GM12891 (cell line): ENCODE results near the gene NHSL1.

Experiments used
- DNase-seq: peaks from one replicate; pipeline ENCODE4 v3.0.0; 2011; ENCODE audit warnings: low spot score; ENCODE audit not compliant: insufficient read length
- FAIRE-seq: peaks from 2 replicates; lab custom pipeline; 2011; peaks lifted over from hg19 to GRCh38; lab: Jason Lieb, UNC
- PAX5 ChIP-seq: IDR thresholded peaks from 2 replicates; pipeline ENCODE4 v1.6.1; 2011; ENCODE audit warnings: low read length, moderate library complexity, mild to moderate bottlenecking; ENCODE audit not compliant: insufficient read depth, severe bottlenecking
- POLR2A ChIP-seq: IDR thresholded peaks from 2 replicates; pipeline ENCODE4 v1.6.1; 2011; ENCODE audit warnings: low read depth, low read length, control low read depth
- POLR2AphosphoS5 ChIP-seq: IDR thresholded peaks from 2 replicates; pipeline ENCODE4 v1.6.1; 2011; ENCODE audit warnings: low read depth, low read length, control low read depth
- POU2F2 ChIP-seq: IDR thresholded peaks from 2 replicates; pipeline ENCODE4 v1.6.1; 2011; ENCODE audit warnings: low read depth, mild to moderate bottlenecking, control low read depth, low read length, moderate library complexity
- SPI1 ChIP-seq: IDR thresholded peaks from 2 replicates; pipeline ENCODE4 v1.6.1; 2011; ENCODE audit warnings: low read depth, low read length, control low read depth
- TAF1 ChIP-seq: IDR thresholded peaks from 2 replicates; pipeline ENCODE4 v1.6.1; 2011; ENCODE audit warnings: low read depth, low read length, control low read depth

Gene NHSL1

DNA sequence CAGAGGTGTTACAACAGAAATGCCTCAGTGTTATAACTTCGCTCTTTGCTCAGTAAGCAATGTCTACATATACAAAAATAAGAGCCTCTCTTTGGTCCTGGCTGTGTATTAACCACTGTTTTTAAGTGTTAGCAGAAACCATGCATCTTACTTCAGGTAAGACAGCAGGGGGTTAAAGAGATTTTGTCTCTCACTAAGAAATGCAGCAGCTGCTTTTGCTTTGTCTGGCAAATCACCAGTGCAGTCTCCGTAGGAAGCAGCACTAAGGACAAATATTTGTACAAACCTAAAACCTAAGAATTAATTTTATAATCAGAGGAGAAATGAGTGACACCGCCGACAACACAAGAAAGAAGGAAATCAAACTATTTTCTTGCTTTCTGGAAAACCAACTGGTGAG lies 120.8 kb downstream of the NHSL1 start:
- FAIRE-seq (no peak), DNase-seq (no peak)
- no peak for TF ChIP-seq TAF1
- TF ChIP-seq POU2F2: no peak
- no peak for TF ChIP-seq POLR2A
- TF ChIP-seq SPI1: no peak
- TF ChIP-seq PAX5: no peak
- no peak for TF ChIP-seq POLR2AphosphoS5

DNA sequence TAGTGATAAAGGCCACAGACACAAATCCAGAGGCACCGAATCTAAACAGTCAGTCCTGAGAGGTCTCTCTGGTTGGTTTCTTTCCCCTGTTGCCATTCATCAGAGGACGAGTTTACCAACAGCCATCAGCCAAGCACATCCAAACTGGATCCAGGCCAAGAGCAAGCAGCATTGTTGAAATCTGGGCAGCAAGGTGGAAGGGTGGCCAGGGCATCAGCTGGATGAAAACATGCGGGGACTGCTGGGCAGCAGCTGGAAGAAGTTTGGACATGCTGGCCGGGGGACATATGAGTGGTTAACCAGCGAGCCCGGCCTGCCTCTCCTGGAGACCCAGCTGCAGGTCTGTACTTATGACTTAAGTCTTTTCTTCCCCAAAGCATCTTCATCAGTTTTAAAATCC lies 121.5 kb downstream of the NHSL1 start, which contains the start of gene SMIM28:
Gene SMIM28, plus strand, starts transcription at position 62 of the 400 bp plus-strand sequence. Its CDS starts 168 bp downstream, at position 230.
- FAIRE-seq (no peak), DNase-seq (no peak)
- TF ChIP-seq SPI1: no peak
- no peak for TF ChIP-seq POU2F2
- TF ChIP-seq PAX5: no peak
- TF ChIP-seq POLR2AphosphoS5: no peak
- TF ChIP-seq POLR2A: no peak
- TF ChIP-seq TAF1: no peak

DNA sequence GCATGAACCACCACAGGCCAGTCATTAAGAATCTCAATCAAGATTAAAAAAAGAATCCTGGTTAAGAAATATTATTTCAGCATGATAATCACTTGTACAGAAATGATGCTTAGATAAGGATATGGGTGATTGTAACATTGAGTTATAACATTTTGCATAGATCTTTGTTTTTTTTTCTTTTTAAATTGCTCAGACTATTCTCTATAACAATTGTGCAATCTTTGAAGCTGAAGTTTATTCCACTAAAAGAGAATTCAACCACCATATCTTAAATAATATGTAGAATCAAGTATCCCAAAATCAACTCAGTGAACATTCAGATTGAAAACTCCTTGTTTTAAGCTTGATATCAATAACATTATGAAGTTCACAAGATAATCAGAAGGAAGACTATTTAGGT lies 122.3 kb downstream of the NHSL1 start:
- FAIRE-seq (no peak), DNase-seq (no peak)
- no peak for TF ChIP-seq POU2F2
- no peak for TF ChIP-seq SPI1
- TF ChIP-seq PAX5: no peak

DNA sequence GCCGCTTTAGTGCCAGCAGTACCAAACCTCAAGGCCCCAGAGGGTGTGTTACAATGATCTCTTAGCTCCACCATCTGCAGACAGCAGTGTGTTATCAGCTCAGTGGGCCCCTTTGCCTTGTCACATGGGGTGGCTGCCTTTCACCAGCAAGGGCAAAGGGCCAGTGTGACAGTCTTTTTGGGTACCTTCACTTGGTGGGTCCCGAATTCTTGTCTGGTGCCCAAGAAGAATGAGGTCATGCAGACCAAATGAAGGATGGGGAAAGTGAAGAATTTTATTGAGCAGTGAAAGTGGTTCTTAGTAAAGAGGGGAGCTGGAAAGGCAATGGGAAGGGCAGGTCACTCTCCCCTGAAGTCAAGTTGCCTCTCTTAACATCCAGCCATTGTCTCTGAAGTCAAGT lies 124.5 kb downstream of the NHSL1 start:
- TF ChIP-seq PAX5: no peak
- no peak for TF ChIP-seq SPI1
- no peak for TF ChIP-seq TAF1
- TF ChIP-seq POLR2A: no peak
- TF ChIP-seq POLR2AphosphoS5: no peak
- TF ChIP-seq POU2F2: no peak
- no peak for DNase-seq
- FAIRE-seq: no peak

DNA sequence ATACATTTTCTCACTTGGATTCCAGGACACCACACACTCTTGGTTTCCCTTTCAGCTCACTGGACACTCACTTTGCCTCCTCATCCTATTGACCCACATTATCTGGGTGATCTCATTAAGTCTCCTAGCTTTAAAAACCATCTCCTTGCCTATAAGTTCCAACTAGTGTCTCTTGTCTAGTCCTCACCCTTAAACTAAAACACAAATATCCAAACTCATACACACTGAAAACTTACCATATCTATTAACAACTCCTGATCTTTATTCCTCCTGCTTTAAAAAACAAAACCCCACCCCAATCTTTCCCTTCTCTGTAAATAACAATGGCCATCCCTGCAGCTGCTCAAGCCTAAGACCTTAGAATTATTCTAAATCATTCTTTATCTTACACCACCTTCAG lies 125.1 kb downstream of the NHSL1 start:
- TF ChIP-seq TAF1: no peak
- no peak for TF ChIP-seq POU2F2
- no peak for TF ChIP-seq POLR2AphosphoS5
- TF ChIP-seq PAX5: no peak
- TF ChIP-seq POLR2A: no peak
- TF ChIP-seq SPI1: no peak
- FAIRE-seq (no peak), DNase-seq (no peak)

DNA sequence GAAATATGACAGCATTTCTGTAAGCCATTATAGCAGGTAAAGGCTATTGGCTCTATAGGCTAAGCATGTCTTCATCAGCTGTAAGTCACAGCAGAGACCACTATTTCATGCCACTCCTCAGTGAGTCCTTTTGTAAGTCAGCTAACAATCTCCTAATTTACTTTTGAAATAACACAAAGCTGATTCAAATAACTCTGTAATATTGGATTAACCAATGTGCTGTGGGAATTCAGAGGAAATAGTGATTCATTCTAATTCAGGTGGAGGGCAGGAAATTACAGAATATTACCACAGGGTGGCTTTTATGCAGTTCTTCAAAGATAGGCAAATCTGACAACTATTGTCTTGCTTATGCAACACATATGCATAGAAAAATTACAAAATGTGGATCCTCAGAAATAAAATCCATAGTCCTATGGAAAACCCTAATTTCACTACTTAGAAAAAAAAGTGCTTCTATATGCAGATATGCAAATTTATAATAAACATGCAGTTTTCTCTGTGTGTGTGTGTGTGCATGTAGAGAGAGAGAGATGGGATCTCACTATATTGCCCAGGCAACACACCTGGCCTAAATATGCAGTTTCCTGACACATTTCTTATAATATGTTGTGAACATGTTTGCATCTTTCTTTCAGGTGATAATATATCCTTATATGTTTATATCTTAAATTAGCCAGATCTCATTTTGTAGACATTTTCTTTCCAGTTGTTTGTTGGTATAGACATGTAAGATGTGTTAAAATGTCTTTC lies 126.4 kb downstream of the NHSL1 start:
- TF ChIP-seq POLR2AphosphoS5: no peak
- TF ChIP-seq POU2F2: no peak
- TF ChIP-seq TAF1: no peak
- no peak for TF ChIP-seq SPI1
- TF ChIP-seq POLR2A: no peak
- TF ChIP-seq PAX5: no peak
- DNase-seq: no peak
- no peak for FAIRE-seq
